A549 treated with AZD9567 at 1 μM for 4 hours (cell line): ENCODE data around the gene KCNK1. TPM values are rescaled to one million over a fixed set of nuclear protein-coding genes. Genes with fewer than 3 reads are reported as not detected.

Experiments
- total RNA-seq: library from RNA; stranded (reverse); fragments of 200-300 nt; extraction: Qiagen RNA extraction; gene quantifications from 5 replicates; pipeline ENCODE4 v1.2.3, GENCODE V29; 2022; ENCODE audit not compliant: insufficient read depth

KCNK1 gene
- 15.8 to 20.9 TPM (median 18.2 TPM) in 5 replicates for total RNA-seq

GRCh38 chr1:233613252-233614172, at the start of gene KCNK1:
KCNK1 (plus strand) TSS chr1:233614106; CDS start chr1:233614172, 66 bp downstream.

